ENCODE data around the gene TMEM117. TPM values are rescaled to one million over a fixed set of nuclear protein-coding genes. Genes with fewer than 3 reads are reported as not detected.
"Not testable (repeated sequence)": the region's sequence is repeated elsewhere in the genome, so short reads cannot be mapped to it uniquely, and the experiment has no call there.

Gene TMEM117
- total RNA-seq, 2 donors from 2014 or later, result 1.3 to 2.7 TPM

- no peaks in the 10 kb centered on the region for H3K4me1 Mint-ChIP-seq (ENCODE audit: low read depth)
- ATAC-seq (replicated peaks in 1 of 2) (no peak), DNase-seq (no peak)
- no peak overlapping the region for H3K27ac Mint-ChIP-seq
- H3K27me3 Mint-ChIP-seq (ENCODE audit: low read depth), result no peaks in the 10 kb centered on the region
- peaks cover 0 to 5% of the 10 kb centered on the region in 2 donors for H3K9me3 Mint-ChIP-seq
- no peak overlapping the region for H3K4me3 Mint-ChIP-seq
- H3K36me3 Mint-ChIP-seq (ENCODE audit: insufficient read depth in 2 of 2), result peaks cover 4 to 7% of the 10 kb centered on the region in 2 donors
Observed at GRCh38 chr12:44248436-44248835, 412.6 kb downstream of the TMEM117 start.

GRCh38 chr12:44250440-44250839 lies 414.6 kb downstream of the TMEM117 start:
- H3K27me3 Mint-ChIP-seq (ENCODE audit: low read depth); H3K27ac Mint-ChIP-seq; H3K9me3 Mint-ChIP-seq; DNase-seq; H3K4me1 Mint-ChIP-seq (ENCODE audit: low read depth); ATAC-seq (replicated peaks in 1 of 2); H3K36me3 Mint-ChIP-seq (ENCODE audit: insufficient read depth in 2 of 2); H3K4me3 Mint-ChIP-seq: not testable (repeated sequence)

GRCh38 chr12:44253338-44253856 lies 417.5 kb downstream of the TMEM117 start:
- Mint-ChIP-seq H3K9me3 (peaks cover 0 to 5% of the 10 kb centered on the region in 2 donors), H3K36me3 (ENCODE audit: insufficient read depth in 2 of 2) (peaks cover 3 to 7% of the 10 kb centered on the region in 2 donors), H3K4me1 (ENCODE audit: low read depth) (no peaks in the 10 kb centered on the region), H3K27ac (no peak overlapping the region), H3K27me3 (ENCODE audit: low read depth) (no peaks in the 10 kb centered on the region), H3K4me3 (no peak overlapping the region)
- DNase-seq (no peak), ATAC-seq (replicated peaks in 1 of 2) (no peak)

GRCh38 chr12:44258246-44258645 lies 422.4 kb downstream of the TMEM117 start:
- Mint-ChIP-seq H3K4me1 (ENCODE audit: low read depth) (no peaks in the 10 kb centered on the region), H3K9me3 (no peaks in the 10 kb centered on the region), H3K4me3 (no peak overlapping the region), H3K36me3 (ENCODE audit: insufficient read depth in 2 of 2) (no peaks in the 10 kb centered on the region), H3K27ac (no peak overlapping the region), H3K27me3 (ENCODE audit: low read depth) (no peaks in the 10 kb centered on the region)
- ATAC-seq (replicated peaks in 1 of 2), result no peak
- no peak for DNase-seq

GRCh38 chr12:44259890-44260289 lies 424.0 kb downstream of the TMEM117 start:
- H3K9me3 Mint-ChIP-seq, result no peaks in the 10 kb centered on the region
- no peak overlapping the region for H3K27ac Mint-ChIP-seq
- H3K4me3 Mint-ChIP-seq, result no peak overlapping the region
- no peaks in the 10 kb centered on the region for H3K4me1 Mint-ChIP-seq (ENCODE audit: low read depth)
- no peak for ATAC-seq (replicated peaks in 1 of 2)
- no peak for DNase-seq
- no peaks in the 10 kb centered on the region for H3K27me3 Mint-ChIP-seq (ENCODE audit: low read depth)
- H3K36me3 Mint-ChIP-seq (ENCODE audit: insufficient read depth in 2 of 2), result no peaks in the 10 kb centered on the region

- no peaks in the 10 kb centered on the region for H3K4me1 Mint-ChIP-seq (ENCODE audit: low read depth)
- H3K27me3 Mint-ChIP-seq (ENCODE audit: low read depth), result no peaks in the 10 kb centered on the region
- no peak for ATAC-seq (replicated peaks in 1 of 2)
- no peak for DNase-seq
- no peaks in the 10 kb centered on the region for H3K9me3 Mint-ChIP-seq
- no peak overlapping the region for H3K27ac Mint-ChIP-seq
- H3K4me3 Mint-ChIP-seq, result no peak overlapping the region
- H3K36me3 Mint-ChIP-seq (ENCODE audit: insufficient read depth in 2 of 2), result no peaks in the 10 kb centered on the region
Observed at GRCh38 chr12:44260581-44260980, 424.7 kb downstream of the TMEM117 start.

GRCh38 chr12:44285321-44285960 lies 449.6 kb downstream of the TMEM117 start:
- Mint-ChIP-seq H3K27ac (no peak overlapping the region), H3K36me3 (ENCODE audit: insufficient read depth in 2 of 2) (peaks cover 1% of the 10 kb centered on the region in 2 donors), H3K4me1 (ENCODE audit: low read depth) (peaks cover 10% of the 10 kb centered on the region), H3K27me3 (ENCODE audit: low read depth) (no peaks in the 10 kb centered on the region), H3K9me3 (peaks cover 0 to 2% of the 10 kb centered on the region in 2 donors), H3K4me3 (no peak overlapping the region)
- DNase-seq (no peak), ATAC-seq (replicated peaks in 1 of 2) (no peak)

- no peak overlapping the region for H3K27ac Mint-ChIP-seq
- DNase-seq (no peak), ATAC-seq (replicated peaks in 1 of 2) (peak; percentile 46 to 48)
- H3K4me1 Mint-ChIP-seq (ENCODE audit: low read depth), result peaks cover 10% of the 10 kb centered on the region
- H3K36me3 Mint-ChIP-seq (ENCODE audit: insufficient read depth in 2 of 2), result peaks cover 1% of the 10 kb centered on the region in 2 donors
- no peaks in the 10 kb centered on the region for H3K27me3 Mint-ChIP-seq (ENCODE audit: low read depth)
- H3K9me3 Mint-ChIP-seq, result peaks cover 0 to 2% of the 10 kb centered on the region in 2 donors
- no peak overlapping the region for H3K4me3 Mint-ChIP-seq
Observed at GRCh38 chr12:44286336-44286735, 450.5 kb downstream of the TMEM117 start.

GRCh38 chr12:44286821-44287505 lies 451.1 kb downstream of the TMEM117 start:
- Mint-ChIP-seq H3K4me3 (no peak overlapping the region), H3K27ac (no peak overlapping the region), H3K9me3 (peaks cover 0 to 2% of the 10 kb centered on the region in 2 donors), H3K4me1 (ENCODE audit: low read depth) (peaks cover 10% of the 10 kb centered on the region), H3K27me3 (ENCODE audit: low read depth) (no peaks in the 10 kb centered on the region), H3K36me3 (ENCODE audit: insufficient read depth in 2 of 2) (peaks cover 1% of the 10 kb centered on the region in 2 donors)
- ATAC-seq (replicated peaks in 1 of 2) (no peak), DNase-seq (no peak)

- Mint-ChIP-seq H3K27ac (no peak overlapping the region), H3K27me3 (ENCODE audit: low read depth) (no peaks in the 10 kb centered on the region), H3K4me3 (no peak overlapping the region), H3K36me3 (ENCODE audit: insufficient read depth in 2 of 2) (peaks cover 1% of the 10 kb centered on the region in 2 donors), H3K4me1 (ENCODE audit: low read depth) (peaks cover 10% of the 10 kb centered on the region), H3K9me3 (peaks cover 0 to 2% of the 10 kb centered on the region in 2 donors)
- no peak for ATAC-seq (replicated peaks in 1 of 2)
- no peak for DNase-seq
Observed at GRCh38 chr12:44287545-44287944, 451.7 kb downstream of the TMEM117 start.

- Mint-ChIP-seq H3K36me3 (ENCODE audit: insufficient read depth in 2 of 2) (peaks cover 5 to 7% of the 10 kb centered on the region in 2 donors), H3K27me3 (ENCODE audit: low read depth) (no peaks in the 10 kb centered on the region), H3K4me3 (no peak overlapping the region), H3K9me3 (peaks cover 6% of the 10 kb centered on the region in 2 donors), H3K27ac (no peak overlapping the region), H3K4me1 (ENCODE audit: low read depth) (no peaks in the 10 kb centered on the region)
- DNase-seq (no peak), ATAC-seq (replicated peaks in 1 of 2) (no peak)
Observed at GRCh38 chr12:44294649-44295048, 458.8 kb downstream of the TMEM117 start.

- no peak for ATAC-seq (replicated peaks in 1 of 2)
- no peaks in the 10 kb centered on the region for H3K4me1 Mint-ChIP-seq (ENCODE audit: low read depth)
- H3K9me3 Mint-ChIP-seq, result peaks cover 6% of the 10 kb centered on the region in 2 donors
Observed at GRCh38 chr12:44295958-44296623, 460.2 kb downstream of the TMEM117 start.

GRCh38 chr12:44296624-44297197 lies 460.8 kb downstream of the TMEM117 start:
- Mint-ChIP-seq H3K4me3 (no peak overlapping the region), H3K9me3 (peaks cover 6% of the 10 kb centered on the region in 2 donors), H3K27me3 (ENCODE audit: low read depth) (no peaks in the 10 kb centered on the region), H3K27ac (no peak overlapping the region), H3K4me1 (ENCODE audit: low read depth) (no peaks in the 10 kb centered on the region), H3K36me3 (ENCODE audit: insufficient read depth in 2 of 2) (peaks cover 5 to 6% of the 10 kb centered on the region in 2 donors)
- no peak for DNase-seq
- no peak for ATAC-seq (replicated peaks in 1 of 2)

More at GRCh38 chr12:44295958-44296623, 460.2 kb downstream of the TMEM117 start:
- no peak for DNase-seq
- H3K27me3 Mint-ChIP-seq (ENCODE audit: low read depth), result no peaks in the 10 kb centered on the region
- H3K27ac Mint-ChIP-seq, result no peak overlapping the region
- no peak overlapping the region for H3K4me3 Mint-ChIP-seq
- peaks cover 5 to 6% of the 10 kb centered on the region in 2 donors for H3K36me3 Mint-ChIP-seq (ENCODE audit: insufficient read depth in 2 of 2)

Measured in activated T-cell treated with anti-CD3 and anti-CD28 coated beads, Interleukin-2, amount 50 U/mL, for 72 hours (primary cell).